Measurements from ENCODE around the gene C1QL2.

Gene C1QL2

DNA sequence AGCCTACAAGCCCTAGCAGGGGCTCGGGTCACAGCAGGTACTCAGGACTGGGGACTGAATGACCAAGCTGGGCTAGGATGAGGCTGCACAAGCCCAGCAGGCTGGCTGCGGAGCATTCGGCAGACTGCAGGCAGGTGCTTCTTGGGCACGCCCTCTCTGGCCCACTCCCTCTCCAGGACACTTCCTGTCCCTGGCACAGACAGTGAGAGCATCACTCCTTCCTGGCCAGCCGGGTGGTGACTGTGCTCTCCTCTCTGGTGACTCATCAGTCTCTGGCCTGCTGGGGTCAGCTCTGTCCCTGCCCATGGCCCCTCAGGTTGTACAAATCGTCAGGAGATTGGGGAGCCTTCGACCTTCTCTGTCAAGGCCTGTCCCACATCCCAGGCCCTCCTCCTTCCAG lies 22.5 kb downstream of the C1QL2 start:
- peak in 1 of 2 experiments; percentile 56 for DNase-seq

- DNase-seq, result no peak
These were observed 23.8 kb downstream of the C1QL2 start for GRCh38 chr2:119134775-119135174.

GRCh38 chr2:119126650-119127049 lies 31.9 kb downstream of the C1QL2 start:
- DNase-seq, result peak in 1 of 2 experiments; percentile 3

GRCh38 chr2:119123389-119123788 lies 35.2 kb downstream of the C1QL2 start:
- no peak for DNase-seq

- no peak for DNase-seq
These were observed 35.9 kb downstream of the C1QL2 start for GRCh38 chr2:119122663-119123062.

- no peak for DNase-seq
These were observed 38.4 kb downstream of the C1QL2 start for GRCh38 chr2:119119999-119120756.

DNA sequence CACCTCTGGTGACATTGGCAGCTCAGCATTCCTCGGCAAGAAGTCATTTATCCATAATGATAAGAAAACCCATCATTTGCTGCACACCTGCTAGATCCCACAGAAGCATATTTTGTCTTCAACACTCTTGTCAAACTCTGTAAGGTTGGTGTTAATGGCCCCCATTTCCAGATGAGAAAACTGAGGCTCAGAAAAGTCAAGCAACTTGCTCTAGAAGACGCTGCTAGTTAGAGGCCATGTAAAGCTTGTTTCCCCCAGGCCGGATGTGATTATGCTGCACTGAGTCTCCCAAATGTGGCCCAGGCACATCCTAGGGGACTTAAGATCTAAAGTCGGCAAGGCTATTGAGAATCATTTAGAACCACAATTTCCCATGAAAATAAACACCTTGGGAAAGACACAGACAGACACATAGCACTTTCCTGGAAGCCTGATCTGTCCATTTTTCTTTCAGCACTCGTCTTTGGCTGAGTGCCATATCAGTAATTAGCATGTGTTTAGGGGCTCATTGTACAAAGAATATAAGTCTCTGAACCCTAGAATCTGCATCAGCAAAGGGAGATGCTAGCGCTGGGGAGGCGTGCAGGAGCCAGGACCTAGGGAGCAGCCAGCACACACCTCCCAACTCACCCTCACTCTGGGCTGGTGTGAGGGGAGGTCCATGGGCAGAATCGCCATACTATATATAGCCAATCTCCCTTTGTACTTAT lies 39.3 kb downstream of the C1QL2 start:
- DNase-seq, result no peak

GRCh38 chr2:119117891-119118882 lies 40.4 kb downstream of the C1QL2 start:
- no peak for DNase-seq

GRCh38 chr2:119117408-119117807 lies 41.1 kb downstream of the C1QL2 start:
- no peak for DNase-seq

- DNase-seq, result no peak
These were observed 41.9 kb downstream of the C1QL2 start for GRCh38 chr2:119116411-119117295.

DNA sequence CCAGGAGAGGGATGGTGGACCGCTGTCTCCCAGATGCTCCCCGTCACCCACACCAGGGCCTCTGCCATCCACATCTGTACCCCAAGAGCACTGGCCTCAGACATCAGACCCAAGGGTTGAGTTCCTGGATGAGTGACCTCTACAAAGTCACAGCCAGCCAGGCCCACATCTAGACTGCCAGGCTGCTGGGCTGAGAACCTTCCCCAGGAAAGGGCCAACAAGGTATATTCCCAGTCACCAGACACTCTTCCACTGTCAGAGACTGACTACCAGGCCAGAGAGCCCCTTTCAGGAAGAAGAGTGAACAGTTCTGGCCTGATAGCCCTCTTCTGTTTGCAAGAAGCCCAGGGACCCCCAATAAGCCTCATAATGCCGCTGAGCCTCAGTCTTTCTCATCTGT lies 44.3 kb downstream of the C1QL2 start:
- no peak for DNase-seq

DNA sequence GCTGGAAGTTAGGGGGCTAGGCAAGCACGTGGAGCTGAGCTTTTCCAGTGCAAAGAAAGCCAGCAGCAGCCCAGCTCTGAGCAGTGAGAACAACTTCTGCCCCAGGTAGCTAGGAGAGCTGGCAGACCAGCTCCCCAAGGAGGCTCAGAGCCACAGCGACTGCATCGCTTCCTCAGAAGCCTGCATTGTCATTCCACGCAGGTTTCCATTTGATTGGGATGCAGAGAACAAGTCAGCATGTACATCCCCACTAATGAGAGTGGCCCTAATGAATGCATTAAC lies 45.1 kb downstream of the C1QL2 start:
- no peak for DNase-seq

- no peak for DNase-seq
These were observed 45.6 kb downstream of the C1QL2 start for GRCh38 chr2:119112770-119113488.

DNA sequence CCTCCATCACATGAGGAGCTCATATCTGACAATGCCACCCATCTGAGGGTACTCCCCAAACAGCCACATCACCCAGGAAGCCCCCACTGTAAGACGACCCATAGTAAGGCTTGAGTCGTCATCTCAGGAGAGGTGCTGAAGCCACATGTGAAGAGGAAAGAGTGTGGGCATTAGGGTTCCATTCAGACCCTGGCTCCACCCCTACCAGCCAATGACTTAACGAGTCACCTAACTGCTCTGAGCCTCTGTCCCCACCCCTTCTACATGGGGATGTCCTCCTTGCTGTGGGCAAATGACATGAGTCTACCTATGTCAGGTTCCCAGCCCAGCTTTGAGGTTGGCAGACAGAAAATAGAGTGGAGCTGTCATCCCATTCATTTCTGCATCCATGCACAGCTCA lies 46.3 kb downstream of the C1QL2 start:
- DNase-seq, result no peak

DNA sequence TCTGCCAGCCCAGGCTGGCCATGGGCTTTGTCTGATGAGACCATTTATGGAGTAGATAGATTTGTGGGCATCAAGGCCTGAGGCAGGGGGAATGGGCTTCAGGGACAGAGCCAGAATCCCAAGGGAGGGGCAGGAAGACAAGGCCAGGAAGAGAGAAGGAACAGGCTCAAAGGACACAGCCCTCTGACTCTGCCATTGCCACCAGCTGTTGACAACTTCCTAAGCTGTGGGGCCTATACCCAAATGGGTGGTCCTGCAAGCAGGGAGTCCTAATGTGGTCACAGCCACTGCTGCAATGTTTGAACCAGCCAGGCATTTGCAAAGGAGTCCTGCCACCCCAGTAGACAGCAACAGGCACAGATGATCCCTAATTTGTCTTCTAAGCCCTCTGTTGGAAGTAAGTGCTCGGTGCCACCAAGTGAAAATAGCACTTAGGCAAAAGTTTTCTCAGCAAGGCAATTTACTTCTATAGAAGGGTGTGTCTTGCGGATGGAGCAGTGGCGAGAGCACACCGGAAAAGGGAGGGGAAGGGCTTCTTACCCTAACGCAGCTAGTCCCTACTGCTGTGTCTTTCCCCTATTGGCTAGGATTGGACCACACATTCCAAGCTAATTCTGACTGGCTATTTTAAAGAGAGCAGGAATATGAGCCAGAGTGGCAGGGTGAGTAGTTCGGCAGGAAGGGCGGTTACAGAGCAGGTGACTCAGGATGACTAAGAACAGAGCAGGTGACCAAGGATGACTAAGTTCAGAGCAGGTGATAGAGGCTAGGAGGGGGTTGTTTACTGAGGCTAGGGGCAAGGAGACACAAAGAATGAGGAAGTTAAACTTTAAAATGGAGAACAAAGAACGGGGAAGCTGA lies 47.2 kb downstream of the C1QL2 start:
- no peak for DNase-seq

DNA sequence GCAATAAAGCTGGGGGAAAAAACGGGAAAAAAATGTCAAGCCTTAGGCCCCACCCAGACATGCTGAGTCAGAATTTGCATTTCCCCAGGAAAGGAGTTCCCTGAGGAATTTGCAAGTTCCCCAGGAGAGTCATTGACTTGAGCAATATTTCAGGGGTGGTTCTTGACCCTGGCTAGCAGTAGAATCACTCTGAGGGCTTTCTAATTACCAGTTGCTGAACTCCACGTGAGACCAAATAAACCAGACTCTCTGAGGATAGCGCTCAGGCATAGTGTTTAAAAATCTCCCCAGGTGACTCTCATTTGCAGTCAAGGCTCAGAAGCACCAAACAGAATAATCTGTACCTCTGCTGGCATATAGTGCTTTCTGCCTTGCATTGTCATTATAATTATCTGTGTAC lies 48.7 kb downstream of the C1QL2 start:
- no peak for DNase-seq

DNA sequence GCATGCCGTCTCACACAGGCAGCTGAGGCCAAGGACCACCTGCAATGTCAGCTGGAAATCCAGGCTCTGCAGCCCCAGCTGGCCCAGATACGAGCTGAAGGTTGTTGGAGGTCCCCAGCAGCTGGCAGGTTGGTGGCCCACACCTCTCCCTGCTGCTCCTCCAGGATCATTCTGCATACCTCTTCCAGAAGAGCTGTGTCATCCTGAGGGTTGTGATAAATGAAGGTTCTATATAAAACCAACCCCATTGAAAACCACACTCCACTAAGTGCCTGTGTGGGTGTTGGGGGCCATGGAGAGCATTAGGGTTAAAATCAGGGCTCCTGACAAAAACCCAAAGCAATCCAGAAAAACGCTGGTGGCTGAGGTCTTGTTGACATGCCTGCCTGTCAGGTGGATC lies 50.4 kb downstream of the C1QL2 start:
- no peak for DNase-seq

DNA sequence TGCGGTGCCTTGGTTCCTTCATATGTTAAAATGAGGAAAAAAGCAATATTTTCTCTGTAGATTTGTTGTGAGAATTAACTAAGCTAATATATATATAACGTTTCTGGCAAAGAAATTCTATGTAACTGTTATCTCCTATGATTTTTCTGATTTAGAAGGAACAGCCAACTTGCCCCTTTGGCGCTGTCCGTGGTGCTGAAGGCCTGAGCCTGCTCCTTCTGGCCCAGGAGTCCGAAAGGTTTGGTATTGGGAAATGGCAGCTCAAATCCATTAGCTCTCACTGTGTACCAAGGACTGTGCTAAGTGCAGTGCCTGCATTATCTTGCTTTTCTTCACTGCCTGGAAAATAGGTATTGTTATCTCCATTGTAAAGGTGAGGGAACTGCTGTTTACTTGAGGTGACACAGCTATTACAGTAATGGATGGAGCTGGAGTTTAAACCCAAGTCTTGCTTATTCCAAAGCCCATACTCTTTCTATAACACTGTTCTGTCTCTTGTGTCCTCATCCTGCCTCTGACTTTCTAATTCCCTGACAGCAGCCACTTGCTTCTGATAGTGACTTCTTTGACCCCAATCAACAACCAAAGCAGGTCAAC lies 52.2 kb downstream of the C1QL2 start:
- no peak for DNase-seq

All from SHP77 (cell line).